DND-41 (cell line): Measurements from ENCODE around the gene SMYD5.

ENCODE experiments used
- CTCF ChIP-seq: IDR thresholded peaks from 2 replicates; pipeline ENCODE4 v1.5.1; 2012; ENCODE audit warnings: borderline replicate concordance, low read length, moderate library complexity, mild to moderate bottlenecking; ENCODE audit not compliant: poor library complexity, severe bottlenecking; ENCODE audit errors: extremely low read depth
- EZH2 ChIP-seq: IDR thresholded peaks from 3 replicates; pipeline ENCODE4 v1.6.1; 2012; ENCODE audit warnings: borderline replicate concordance, low read depth, mild to moderate bottlenecking, moderate library complexity, low read length, inconsistent platforms; ENCODE audit not compliant: severe bottlenecking

- TF ChIP-seq CTCF (no peak), EZH2 (no peak)
These were observed 5.8 kb upstream of the SMYD5 start for GRCh38 chr2:73208258-73208657.
